Epidermal melanocyte (primary cell): Measurements from ENCODE around the gene MAPK10.
"Not testable (repeated sequence)": the region's sequence is repeated elsewhere in the genome, so short reads cannot be mapped to it uniquely, and the experiment has no call there.

Experiments
- DNase-seq: peaks from one replicate; pipeline ENCODE4 v3.0.0; 2011; ENCODE audit warnings: low spot score; ENCODE audit not compliant: insufficient read length

Gene MAPK10

DNA sequence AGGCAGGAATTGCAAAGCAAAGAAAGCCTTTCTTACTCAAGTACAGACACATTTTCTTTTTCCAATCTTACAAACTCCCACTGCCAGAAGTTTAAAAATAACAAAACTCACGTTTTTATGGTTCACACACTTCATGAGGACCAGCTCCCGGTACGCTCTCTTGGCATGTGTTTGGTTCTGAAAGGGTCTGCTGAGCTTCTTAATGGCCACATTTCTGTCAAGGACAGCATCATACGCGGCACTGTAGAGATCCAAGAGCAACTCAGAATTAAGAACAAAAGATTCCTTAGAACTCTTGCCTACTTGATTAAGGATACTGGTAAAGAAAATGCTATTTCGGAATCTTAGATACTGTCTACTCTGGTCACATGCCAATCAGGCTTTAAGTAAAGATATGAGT, 252.7 kb downstream of the MAPK10 start:
- no peak for DNase-seq

DNA sequence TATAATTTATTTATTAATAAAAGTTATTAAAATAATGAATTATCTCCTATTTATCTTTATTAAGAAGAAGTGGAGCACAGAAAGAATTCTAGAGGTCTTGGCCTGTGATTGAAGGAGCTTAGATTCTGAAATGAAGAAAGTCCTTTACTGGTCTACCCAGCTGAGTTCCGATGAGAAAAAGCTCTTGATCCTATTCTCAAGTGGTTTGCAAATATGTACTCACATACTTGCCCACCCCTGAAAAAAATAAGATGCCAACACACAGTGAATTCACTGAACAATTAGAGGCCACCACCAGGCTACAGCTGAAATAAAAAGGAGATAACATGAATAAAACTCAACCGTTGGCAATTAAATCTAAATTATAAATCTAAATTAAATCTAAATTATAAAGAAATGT, 253.4 kb downstream of the MAPK10 start:
- DNase-seq = no peak

DNA sequence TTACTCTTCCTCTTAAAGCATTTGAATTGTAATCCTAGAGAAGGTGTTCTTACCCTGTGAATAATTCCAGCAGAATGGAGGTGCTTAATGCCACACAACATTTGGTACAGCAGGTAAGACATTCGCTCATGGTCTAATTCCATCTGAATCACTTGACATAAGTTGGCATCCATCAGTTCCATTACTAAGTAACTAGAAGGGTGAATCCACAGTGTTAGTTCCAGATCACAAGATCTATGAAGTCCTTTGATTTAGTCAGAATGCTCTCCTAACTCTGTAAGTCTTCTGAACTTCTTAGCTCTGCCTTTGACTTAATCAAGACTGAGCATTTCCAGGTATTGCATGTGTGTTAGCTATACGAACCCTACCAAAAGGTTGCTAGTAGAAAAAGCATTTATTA, 258.0 kb downstream of the MAPK10 start:
- DNase-seq = no peak

DNA sequence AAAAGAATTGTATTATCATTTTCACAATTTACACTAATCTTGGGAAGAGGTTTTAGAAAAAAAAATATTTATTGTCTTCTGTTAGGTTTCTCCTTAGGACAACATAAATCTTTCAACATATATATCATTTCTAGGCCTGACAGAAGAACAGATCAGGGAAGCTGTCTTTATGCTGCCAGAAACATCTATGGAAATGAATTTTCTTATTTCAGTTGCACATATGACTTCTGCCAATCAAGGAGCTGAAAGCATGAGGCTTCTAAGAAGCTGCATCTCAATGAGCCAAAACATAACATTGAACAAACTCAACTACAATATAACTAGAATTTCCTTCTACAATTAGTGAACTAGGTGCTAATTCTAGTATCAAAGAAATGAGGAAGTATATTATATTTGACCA, 258.4 kb downstream of the MAPK10 start:
- DNase-seq = no peak

DNA sequence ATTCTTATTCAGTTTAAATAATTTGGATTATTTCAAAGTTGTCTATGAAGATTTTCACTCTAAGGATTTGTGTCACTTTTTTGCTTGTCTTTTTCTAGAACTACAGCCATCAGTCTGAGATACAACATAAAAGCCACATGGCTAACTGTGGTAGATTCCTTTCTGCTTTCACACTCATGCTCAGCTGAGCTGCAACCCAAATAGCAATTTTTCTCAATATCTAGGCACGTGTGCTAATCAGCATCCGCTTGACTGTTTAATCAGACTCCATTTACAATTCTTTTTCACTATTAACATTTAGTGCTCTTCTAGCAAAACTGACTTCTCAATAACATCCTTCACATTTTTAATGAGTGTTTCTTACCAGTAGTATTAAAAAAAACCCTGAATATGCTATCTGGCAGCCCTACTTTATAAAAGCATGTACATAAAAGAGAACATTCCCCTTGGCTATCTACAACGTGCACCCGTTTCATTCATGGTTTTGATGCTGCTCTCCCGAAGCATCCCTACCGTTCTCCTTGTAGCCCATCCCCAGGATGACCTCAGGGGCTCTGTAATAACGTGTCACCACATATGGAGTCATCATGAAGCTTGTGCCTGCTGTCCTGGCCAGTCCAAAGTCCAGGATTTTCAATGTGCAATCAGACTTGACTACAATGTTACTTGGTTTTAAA, 259.2 kb downstream of the MAPK10 start:
- DNase-seq = no peak

DNA sequence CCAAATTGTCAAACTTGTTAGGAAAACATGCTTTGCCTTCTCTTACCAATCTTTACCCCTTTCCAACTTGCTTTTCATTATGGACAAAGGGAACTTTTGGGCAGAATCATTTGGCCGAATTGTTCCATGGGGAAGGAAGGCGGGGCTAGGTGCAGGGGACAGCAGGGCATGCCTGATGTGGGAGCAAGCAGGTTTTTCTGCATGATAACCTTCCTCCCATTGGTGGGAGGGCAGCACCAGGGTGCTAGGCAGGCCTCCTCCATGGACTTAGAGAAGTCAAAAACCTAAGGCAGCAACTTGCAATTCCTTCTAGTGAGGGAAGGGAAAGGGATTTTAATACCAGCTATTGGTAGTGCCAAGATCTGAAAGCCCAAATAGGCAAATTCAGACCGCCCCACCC, 260.5 kb downstream of the MAPK10 start:
- no peak for DNase-seq

DNA sequence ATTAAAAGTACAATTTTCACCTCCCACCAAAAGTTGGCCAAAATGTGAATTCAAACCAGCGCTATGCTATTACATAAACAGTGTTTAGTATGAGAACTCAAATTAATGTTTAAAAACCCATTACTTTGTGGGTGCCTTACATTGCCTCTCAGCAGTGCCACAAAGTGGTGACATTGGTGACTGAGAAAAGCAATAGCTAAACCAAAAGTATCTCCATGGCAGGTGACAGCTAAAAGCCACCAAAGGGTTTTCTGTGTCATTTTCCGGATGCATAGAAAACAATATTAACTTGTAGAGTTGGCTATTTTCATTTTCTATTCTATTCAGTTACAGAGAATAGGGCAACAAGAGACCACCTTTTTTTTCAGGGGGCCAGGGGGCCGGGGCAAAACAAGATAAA, 261.2 kb downstream of the MAPK10 start:
- no peak for DNase-seq

DNA sequence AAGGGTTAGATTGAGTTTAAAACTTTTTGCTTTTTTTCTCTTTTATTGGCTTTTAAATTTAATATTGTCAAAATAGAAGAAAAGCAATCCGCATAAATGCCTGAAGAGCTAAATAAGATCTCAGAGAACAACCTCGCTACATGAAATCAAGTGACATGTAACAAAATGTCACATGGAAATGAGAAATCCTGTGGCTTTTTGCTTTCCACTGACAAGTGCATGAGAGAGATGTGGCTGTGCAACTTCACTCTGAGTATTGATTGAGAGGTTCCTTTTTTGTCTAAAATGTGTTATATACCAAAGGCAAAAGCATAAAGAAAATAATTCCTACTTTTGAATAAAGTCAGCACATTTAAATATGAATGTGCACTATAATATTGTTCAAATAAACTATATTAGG, 263.5 kb downstream of the MAPK10 start:
- DNase-seq = no peak

DNA sequence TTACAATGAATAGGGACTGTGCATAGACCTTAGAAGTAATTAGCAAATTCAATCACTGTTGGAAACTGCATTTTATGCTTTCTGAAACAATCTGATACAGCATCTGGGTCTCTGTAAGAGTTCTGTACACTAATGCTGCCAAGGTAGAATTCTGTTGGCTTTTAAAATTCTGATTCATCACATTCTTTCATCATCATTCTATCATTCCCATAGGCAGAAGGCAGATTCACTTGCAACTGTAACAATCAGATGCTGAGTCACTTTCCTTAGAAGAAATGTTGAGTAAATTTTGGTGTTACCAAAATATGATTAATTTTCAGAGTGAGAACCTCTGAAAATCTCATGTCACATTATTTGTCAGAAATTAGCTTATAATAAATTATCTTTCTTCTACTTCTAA, 267.2 kb downstream of the MAPK10 start:
- no peak for DNase-seq

DNA sequence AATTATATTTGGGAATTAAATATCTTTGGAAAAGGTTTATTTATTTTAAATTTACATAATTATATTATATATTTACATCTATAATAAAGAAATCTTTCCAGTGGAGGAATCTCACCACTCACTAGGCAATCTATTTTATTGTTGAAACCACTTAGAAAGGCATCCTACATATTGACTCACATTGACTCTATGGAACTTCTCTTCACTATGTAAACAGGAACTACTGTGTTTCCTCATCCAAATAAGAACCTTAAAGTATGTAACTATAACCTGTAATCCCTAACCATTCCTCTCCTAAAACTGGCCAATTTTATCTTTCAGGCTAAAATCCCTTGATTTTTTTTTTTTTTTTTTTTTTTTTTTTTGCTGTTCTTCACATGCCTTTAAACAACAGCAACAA, 268.7 kb downstream of the MAPK10 start:
- no peak for DNase-seq

DNA sequence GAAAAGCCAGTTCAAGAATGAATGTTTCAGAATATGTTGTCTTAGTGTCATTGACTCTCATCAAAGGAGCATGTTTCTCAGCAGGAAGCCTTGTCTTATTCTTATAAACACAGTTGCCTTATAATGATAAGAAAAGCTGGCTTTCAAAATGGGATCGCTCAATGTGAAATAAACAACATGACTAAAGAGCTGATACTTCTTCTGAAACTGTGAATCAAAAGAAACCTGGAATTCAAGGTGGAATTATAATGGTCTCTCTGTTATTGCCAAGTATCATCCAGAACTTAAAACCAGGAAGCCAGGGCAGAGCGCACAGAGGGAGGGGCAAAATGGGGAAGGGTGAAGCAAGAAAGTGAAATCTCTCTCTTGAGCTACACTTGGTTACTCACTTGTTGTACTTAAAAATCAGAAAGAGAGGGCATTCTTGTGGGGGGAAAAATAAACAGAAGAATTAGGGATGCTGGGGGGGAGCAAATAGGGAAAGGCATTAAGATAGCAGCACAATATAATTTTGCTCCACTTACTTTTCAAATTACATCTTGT, 270.0 kb downstream of the MAPK10 start:
- DNase-seq = no peak

DNA sequence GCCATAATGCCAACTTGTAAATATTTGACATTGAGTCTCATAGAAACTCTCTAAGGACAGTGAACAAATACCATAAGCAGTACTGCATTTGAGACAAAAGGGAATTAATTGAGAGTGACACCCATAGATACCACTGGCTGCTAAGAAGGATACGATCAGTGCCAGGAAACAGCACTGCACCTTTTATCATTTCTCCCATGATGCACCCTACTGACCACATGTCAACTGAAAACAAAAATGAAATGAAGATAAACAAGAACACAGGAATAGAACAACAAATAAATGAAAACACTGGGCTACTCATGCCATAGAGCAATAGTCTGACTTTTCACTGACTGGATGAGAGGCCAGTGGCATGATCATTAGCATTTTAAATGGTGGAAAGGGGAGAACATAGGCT, 270.8 kb downstream of the MAPK10 start:
- no peak for DNase-seq

DNA sequence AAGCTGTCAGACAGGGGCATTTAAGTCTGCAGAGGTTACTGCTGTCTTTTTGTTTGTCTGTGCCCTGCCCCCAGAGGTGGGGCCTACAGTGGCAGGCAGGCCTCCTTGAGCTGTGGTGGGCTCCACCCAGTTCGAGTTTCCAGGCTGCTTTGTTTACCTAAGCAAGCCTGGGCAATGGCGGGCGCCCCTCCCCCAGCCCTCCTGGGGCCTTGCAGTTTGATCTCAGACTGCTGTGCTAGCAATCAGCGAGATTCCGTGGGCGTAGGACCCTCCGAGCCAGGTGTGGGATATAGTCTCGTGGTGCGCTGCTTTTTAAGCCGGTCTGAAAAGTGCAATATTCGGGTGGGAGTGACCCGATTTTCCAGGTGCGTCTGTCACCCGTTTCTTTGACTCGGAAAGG, 284.1 kb downstream of the MAPK10 start:
- DNase-seq = not testable (repeated sequence)

DNA sequence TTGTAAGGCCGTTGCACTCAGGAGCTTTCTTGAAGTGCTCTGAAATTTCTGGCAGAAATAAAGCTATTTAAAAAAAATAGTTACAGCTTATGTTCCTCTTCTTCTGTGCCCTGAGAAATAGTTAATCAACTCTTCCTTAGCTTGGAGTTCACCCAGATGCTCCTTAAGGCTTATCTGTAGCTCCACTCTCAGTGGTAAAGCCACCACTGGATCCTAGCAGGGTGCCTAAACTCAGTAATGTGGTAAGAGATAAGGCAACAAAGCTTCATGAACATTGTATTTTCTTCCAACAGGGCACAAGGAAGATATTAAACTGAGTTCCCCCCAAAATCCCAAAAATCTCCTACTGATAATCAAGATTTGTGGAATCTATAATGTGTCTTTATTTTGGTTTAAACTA, 299.5 kb downstream of the MAPK10 start:
- DNase-seq = no peak

DNA sequence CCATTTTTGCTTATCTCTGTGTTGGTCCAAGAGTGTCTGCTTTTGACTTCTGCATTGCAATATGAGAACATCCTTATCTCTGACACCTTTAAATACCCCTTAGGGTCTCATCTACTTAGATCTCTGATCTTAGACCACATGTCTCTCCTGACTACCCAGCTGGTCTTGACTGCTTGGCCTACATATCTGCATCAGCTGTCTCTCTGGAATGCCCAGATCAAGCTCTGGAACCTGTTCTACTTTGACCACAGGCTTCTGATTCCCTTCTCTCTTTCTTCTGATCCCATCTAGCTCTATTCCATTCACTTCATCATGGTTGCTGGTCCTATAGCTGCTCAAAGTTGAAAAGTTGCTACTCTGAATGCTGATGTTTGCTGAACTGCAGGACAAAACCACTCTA, 301.2 kb downstream of the MAPK10 start:
- no peak for DNase-seq

DNA sequence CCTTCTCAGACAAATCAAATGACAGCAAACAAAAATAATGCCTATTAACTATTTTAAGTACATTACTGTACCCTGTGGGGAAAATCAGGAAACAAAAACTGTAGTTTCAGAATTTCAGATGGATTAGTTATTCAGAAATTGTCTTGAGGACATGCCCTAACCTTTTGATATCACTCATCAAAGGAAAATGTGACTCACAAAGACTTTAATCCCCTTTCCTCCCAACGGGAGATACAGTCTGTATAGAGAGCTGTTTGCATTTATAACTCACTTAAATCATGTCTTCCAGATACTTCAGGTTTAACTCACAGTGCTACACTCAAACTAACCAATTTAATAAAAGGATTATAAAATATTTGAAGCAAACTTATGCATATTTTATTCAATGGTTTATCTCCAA, 304.0 kb downstream of the MAPK10 start:
- DNase-seq = no peak

DNA sequence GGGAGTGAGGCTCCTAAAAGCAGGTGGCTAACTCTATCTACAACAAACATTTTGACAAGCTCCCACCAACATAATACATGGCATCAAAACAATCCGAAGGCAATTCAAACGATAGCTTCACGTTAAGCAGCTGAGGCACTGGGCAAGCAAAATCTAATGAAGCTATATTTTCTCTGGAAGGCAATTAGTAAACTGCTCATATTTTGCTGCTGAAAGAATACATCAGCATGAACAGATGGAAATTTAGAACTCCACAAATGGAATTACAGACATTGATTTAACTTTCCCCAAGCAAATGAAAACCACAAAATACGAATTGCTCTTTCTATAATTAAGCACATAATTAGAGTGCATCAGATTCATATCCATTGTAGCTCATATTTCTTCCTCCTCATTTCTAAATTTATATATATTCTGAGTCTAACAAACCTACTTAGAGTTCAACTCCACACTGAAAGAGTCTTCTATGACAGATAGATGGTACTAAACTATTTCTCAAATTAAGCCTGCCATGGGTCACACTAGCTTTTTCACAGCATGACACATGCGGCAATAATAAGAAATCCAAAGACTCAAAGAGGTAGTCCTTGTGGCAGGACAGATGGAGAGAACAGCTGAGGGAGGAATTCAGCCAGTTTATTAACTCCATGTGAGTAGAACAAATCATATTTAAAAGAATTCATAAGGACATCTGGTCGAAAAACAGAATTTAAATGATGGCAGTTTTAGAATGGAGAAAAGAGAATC, 305.4 kb downstream of the MAPK10 start:
- no peak for DNase-seq

DNA sequence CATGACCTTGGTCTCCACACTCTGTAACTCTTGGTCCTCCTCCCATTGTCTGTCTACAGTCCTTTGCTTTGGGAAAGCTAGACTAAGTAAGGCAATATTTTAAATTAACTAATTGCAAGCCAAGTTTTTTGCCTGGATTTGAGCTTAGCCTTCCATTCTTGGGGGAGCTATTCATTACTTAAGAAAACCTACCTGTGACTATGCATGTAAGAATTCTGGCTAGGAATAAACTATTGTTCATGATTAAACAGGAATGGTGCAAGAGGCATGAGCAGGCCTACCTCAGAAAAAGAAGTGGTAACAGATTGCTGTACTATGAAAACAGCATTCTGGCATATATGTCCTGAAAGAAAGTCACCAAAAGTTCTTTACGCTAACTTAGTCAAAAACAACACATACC, 309.4 kb downstream of the MAPK10 start:
- no peak for DNase-seq

DNA sequence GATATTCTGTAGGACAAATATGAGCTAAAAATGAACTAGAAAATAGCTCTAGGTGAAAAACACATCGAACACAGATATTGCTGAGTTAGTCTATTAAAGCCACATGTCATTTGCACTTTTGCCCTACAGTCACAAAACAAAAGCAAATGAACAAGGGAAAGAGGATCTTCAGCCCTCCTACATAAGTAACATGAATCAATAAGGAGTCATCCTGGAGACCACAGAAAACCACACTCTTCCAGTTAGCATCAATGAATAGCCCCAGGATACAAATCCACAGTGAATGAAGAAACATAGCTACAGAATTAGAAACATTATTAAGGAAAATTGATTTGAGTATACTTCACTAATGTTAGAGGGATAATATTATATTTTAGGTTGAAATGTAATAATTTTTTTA, 311.4 kb downstream of the MAPK10 start:
- no peak for DNase-seq

DNA sequence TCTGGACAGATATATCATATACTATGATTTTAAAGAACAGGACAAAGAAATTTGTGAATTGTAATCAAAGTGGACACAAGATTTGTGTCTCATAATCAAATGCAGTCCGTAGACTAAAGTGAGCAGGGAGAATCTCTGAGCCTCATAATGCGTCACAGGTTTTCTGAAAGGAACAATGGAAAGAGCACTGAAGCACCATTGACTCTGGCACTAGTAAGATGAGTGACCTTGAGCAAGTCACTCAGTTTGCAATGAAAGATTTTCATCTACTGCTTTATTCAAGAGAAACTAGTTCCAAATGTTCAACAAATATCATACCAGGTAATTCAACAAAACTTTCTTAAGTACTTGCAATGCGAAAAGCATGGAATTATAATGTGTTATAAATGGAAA, 315.3 kb downstream of the MAPK10 start:
- DNase-seq = no peak

DNA sequence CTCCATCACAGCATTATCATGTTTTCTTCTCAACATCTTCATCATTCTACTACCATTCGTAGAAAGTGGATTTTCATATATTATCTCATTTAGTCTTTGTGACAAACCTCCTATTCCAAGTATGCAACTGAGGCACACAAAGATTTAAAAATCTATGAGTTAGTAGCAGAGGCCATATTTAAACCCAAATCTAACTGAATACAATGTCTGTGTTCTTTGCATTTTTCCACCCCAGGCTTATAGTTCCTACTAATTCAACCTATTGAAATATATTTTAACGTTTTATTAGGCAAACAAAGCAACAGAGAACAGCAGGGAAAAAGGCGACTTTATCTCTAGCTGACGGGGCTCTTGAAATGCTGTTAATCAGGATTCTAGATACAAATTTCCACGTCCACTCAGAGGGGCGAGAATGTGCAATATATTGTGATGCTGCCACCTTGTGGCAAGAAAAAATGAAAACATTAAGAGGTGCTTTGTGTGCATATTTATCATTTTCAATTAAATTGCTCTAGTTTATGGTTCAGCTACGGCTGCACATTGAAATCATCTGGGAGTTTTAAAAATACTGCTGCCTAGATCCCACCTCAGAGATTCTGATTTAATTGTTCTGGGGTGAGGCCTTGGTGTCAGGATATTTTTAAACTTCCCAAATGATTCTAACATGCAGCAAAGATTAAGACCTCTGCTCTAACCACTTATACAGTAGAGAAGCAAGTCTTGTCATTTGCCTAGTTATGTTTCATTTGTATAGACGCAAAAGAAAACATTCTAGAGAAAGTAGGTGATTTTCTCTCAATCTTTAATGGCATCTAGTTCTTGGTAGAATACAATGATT, 315.9 kb downstream of the MAPK10 start:
- no peak for DNase-seq

DNA sequence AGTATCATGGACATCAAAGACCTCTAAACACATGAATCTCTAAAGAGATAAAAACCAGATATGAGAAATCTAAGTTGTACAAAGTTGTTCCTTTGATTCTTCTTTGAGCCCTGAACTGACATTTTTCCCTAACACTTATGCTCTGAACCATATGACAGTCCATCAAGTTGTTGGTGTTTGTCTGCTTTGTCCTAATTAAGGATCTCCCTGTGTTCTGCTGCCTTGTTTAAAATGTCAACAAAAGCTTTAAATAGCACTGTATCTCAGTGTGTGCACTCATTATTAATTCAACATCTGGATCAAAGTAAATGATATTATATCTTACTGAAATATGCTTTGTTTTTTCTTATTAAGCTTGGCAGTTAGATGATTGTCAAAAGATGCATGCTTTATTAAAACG, 321.8 kb downstream of the MAPK10 start:
- no peak for DNase-seq
